GM21390 (cell line): ENCODE results near the gene FOXK1.

Source experiments
- ATAC-seq: cut with Tn5 transposase; IDR thresholded peaks from one replicate; pipeline ENCODE4 v1.9.1; 2021; ENCODE audit not compliant: unreplicated experiment

Gene FOXK1

GRCh38 chr7:4720225-4720624 lies 38.1 kb downstream of the FOXK1 start:
- ATAC-seq, result peak; percentile 49

- ATAC-seq, result no peak
These were observed 40.2 kb downstream of the FOXK1 start for GRCh38 chr7:4722308-4722707.

GRCh38 chr7:4722960-4723630 lies 41.0 kb downstream of the FOXK1 start:
- ATAC-seq, result no peak

- ATAC-seq, result no peak
These were observed 42.5 kb downstream of the FOXK1 start for GRCh38 chr7:4724648-4725013.

- ATAC-seq, result peak; percentile 56
These were observed 43.1 kb downstream of the FOXK1 start for GRCh38 chr7:4725014-4725849.

DNA sequence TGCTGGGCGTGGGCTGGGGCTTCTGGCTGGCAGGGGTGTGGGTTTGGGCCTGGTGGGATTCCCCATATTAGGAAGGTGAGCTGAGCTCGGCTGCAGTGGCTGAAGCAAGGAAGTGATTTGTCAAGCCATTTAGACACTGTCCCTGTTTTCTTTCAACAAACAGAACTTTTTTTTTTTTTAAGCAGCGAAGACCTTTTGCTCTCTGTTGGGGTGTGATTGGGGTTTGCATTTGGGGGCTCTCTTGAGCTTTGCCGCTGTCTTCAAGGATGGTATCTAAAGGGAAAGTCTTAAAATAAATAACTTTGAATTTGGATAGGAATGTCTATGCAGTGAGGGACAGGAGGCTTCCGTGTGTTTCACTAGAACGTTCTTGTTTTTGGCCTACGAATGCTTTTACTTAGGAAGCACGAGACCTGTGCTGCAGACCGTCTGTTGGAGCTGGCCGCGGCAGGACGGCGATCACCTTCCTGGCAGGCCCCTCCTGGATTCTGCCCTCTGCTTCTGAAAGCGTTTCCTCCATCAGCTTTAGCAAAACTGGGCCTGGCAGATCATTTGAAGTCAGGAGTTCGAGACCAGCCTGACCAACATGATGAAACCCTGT lies 43.9 kb downstream of the FOXK1 start:
- no peak for ATAC-seq

- no peak for ATAC-seq
These were observed 44.5 kb downstream of the FOXK1 start for GRCh38 chr7:4726566-4726965.

DNA sequence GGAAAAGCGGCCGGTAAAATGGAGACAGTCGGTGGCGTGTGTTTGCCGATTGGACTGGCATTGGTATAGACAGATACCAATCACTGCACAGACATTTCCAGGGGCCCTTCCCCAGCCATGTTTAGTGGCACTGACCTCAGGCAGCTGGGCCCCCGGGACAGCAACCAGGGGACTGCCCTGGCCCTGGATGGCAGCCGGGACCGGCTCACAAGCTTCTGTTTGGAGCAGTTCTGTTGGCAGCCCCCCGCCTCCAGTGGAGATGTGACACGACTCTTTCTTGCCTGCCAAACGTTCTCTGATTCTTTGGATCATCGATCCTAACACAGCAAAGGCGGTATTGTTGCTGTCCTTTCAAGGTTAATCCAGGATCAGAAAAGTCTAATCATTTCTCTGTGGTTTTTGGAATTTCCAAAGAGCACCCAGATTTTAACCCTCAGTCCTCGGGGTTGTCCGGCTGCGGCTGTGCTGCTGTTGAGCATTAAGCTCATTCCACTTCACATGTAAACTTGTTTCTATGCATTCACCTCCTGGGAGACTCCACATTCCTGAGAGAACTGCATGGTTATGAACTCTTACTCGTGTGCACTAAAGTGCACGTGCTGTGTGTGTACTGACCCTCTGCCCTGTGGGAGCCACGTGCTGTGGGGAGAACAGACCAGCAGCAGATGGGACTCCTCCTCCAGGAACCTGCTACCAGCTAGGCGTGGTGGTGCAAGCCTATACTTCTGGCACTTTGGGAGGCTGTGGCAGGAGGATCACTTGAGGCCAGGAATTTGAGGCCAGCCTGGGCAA lies 46.0 kb downstream of the FOXK1 start:
- ATAC-seq, result no peak

GRCh38 chr7:4729266-4729665 lies 47.2 kb downstream of the FOXK1 start:
- no peak for ATAC-seq

- ATAC-seq, result no peak
These were observed 48.2 kb downstream of the FOXK1 start for GRCh38 chr7:4730276-4730675.

DNA sequence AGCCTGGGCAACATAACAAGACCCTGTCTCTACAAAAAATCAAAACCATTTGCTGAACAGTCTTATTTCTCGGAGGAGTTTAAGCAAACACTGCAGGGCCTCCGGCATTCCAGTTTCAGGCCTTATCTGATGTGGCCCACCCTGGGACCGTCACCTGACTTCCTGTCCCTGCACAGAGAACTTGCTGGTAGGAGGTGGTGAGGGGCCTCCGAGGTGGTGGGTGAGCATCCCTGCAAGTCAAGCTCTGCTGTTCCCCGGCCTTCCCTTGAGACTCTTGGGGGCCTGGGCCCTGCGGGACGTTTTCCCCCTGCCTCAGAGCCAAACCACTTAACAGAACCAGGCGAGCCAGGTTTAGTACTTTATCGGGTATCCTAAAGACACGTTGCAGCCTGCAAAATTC lies 48.9 kb downstream of the FOXK1 start:
- no peak for ATAC-seq

DNA sequence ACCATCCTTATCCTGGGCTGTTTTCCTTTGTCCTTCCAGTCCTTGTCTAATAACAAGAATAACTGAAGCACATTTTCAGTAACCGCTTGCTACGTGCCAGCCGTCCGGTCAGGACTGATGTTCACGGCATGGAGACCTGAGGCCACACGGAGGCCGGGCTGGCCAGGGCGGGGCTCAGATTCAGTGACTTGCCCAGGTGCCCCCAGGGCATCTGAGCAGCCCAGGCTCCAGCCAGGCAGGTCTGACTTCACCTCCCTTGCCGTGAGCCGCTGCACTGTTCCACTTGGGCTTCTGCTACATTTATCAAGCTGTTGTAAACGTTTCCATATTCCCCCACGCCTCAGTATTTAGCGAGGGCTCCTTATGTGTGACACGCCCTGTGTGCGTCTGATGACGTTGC lies 49.7 kb downstream of the FOXK1 start:
- no peak for ATAC-seq

DNA sequence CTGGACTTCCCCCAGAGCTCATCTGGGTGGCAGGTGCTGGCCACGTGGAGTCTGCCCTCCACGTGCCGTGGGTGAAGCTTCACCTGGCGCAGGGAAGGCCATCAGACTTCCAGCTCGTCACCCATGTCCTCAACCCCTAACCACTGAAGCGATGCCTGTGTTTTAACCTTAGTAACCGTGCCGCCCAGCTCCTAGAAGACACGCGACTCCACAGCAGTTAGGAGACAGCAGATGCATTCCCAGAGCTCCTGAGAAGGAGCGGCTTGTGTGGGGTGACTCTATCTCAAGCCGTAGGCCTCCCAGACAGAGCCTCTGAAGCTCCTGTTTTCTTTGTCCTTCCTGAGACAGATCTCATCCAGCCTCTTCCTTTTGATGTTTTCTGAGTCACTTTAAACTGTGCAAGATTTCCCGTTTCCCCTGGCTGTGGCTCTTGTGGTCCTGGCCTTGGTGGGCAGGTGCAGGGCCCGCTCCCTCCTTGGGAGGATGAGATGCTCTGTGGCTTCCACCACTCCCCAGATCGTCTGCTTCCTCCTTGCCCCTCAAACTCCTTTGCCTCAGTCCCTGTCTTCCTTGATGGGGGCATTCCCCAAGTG lies 51.9 kb downstream of the FOXK1 start:
- ATAC-seq, result no peak

GRCh38 chr7:4734587-4735345 lies 52.7 kb downstream of the FOXK1 start:
- no peak for ATAC-seq

- no peak for ATAC-seq
These were observed 55.2 kb downstream of the FOXK1 start for GRCh38 chr7:4737300-4737699.

GRCh38 chr7:4738711-4739527 lies 56.8 kb downstream of the FOXK1 start:
- ATAC-seq, result no peak

DNA sequence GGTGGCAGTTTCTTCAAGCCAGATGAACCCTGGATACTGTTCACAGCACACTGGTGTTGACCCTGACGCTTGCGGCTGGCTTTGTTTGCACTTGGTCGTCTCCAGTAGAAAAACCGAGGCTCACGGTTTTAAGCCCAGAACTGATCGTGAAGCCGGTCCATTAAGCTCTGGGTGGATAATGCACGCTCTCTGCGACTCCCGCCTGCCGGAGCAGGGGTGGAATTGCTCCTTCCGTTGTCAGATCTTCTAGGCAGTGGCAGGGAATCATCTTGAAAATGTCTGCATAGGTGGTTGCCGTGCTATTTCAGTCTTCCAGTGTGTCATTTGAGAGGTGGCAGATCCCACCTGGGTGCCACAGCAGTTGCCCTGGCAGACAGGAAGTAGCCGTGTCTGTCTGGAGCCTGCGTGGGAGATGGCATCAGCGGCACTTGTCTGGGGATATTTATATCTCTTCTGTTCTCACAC lies 57.5 kb downstream of the FOXK1 start:
- no peak for ATAC-seq

- no peak for ATAC-seq
These were observed 58.7 kb downstream of the FOXK1 start for GRCh38 chr7:4740796-4741195.

GRCh38 chr7:4742051-4742573 lies 60.0 kb downstream of the FOXK1 start:
- ATAC-seq, result no peak
